BE2C (cell line): ENCODE measurements around the gene SGF29.
"Not testable (repeated sequence)": the region's sequence is repeated elsewhere in the genome, so short reads cannot be mapped to it uniquely, and the experiment has no call there.

Experiments used
- DNase-seq: peaks from one replicate; pipeline ENCODE4 v3.0.0-alpha.2; 2020
- H3K27me3 ChIP-seq: fragments of 250-450 bp; sonication (Bioruptor Pico); 2 replicates; pipeline ENCODE4 v1.5.1; 2020; ENCODE audit warnings: mild to moderate bottlenecking
- H3K36me3 ChIP-seq: fragments of 250-450 bp; sonication (Bioruptor Pico); 2 replicates; pipeline ENCODE4 v1.5.1; 2020; ENCODE audit warnings: mild to moderate bottlenecking
- H3K4me1 ChIP-seq: fragments of 250-450 bp; sonication (Bioruptor Pico); 2 replicates; pipeline ENCODE4 v1.5.1; 2020
- H3K4me3 ChIP-seq: 2 replicates; pipeline ENCODE4 v1.5.1; 2011; ENCODE audit warnings: low read depth, low read length
- H3K9me3 ChIP-seq: fragments of 250-450 bp; sonication (Bioruptor Pico); 2 replicates; pipeline ENCODE4 v1.5.1; 2020
- CTCF ChIP-seq: IDR thresholded peaks from 2 replicates; pipeline ENCODE4 v1.5.1; 2012; ENCODE audit warnings: mild to moderate bottlenecking, low read depth, low read length

The SGF29 gene

GRCh38 chr16:28526201-28527099, 27.3 kb upstream of the SGF29 start:
- TF ChIP-seq CTCF, result no peak
- H3K4me3 ChIP-seq, result no peak overlapping the region
- H3K27me3 ChIP-seq, result no peaks in the 10 kb centered on the region
- H3K4me1 ChIP-seq, result no peaks in the 10 kb centered on the region
- no peak for DNase-seq
- H3K9me3 ChIP-seq, result no peaks in the 10 kb centered on the region
- no peaks in the 10 kb centered on the region for H3K36me3 ChIP-seq

GRCh38 chr16:28527100-28527785, 26.5 kb upstream of the SGF29 start:
- not testable (repeated sequence) for H3K4me1 ChIP-seq, H3K9me3 ChIP-seq, H3K4me3 ChIP-seq, H3K27me3 ChIP-seq, DNase-seq, H3K36me3 ChIP-seq

GRCh38 chr16:28527985-28528384, 25.7 kb upstream of the SGF29 start:
- Histone ChIP-seq H3K27me3 (no peaks in the 10 kb centered on the region), H3K36me3 (no peaks in the 10 kb centered on the region), H3K9me3 (no peaks in the 10 kb centered on the region), H3K4me3 (no peak overlapping the region), H3K4me1 (no peaks in the 10 kb centered on the region)
- no peak for TF ChIP-seq CTCF
- DNase-seq, result no peak

- Histone ChIP-seq H3K9me3 (no peaks in the 10 kb centered on the region), H3K4me3 (no peak overlapping the region), H3K4me1 (no peaks in the 10 kb centered on the region), H3K27me3 (no peaks in the 10 kb centered on the region), H3K36me3 (no peaks in the 10 kb centered on the region)
- no peak for DNase-seq
- TF ChIP-seq CTCF, result no peak
Measured at GRCh38 chr16:28528463-28528867, 25.3 kb upstream of the SGF29 start.

- no peaks in the 10 kb centered on the region for H3K9me3 ChIP-seq
- H3K36me3 ChIP-seq, result no peaks in the 10 kb centered on the region
- no peak overlapping the region for H3K4me3 ChIP-seq
- no peaks in the 10 kb centered on the region for H3K27me3 ChIP-seq
- H3K4me1 ChIP-seq, result no peaks in the 10 kb centered on the region
- no peak for DNase-seq
- TF ChIP-seq CTCF, result no peak
Measured at GRCh38 chr16:28529124-28529523, 24.6 kb upstream of the SGF29 start.

GRCh38 chr16:28531777-28532744, 21.7 kb upstream of the SGF29 start:
- TF ChIP-seq CTCF, result no peak
- no peaks in the 10 kb centered on the region for H3K4me1 ChIP-seq
- no peak overlapping the region for H3K4me3 ChIP-seq
- no peaks in the 10 kb centered on the region for H3K36me3 ChIP-seq
- no peaks in the 10 kb centered on the region for H3K9me3 ChIP-seq
- H3K27me3 ChIP-seq, result no peaks in the 10 kb centered on the region
- no peak for DNase-seq
